Aortic smooth muscle cell (primary cell): ENCODE data around the gene GRK1. TPM values are rescaled to one million over a fixed set of nuclear protein-coding genes. Genes with fewer than 3 reads are reported as not detected.

ENCODE experiments used
- total RNA-seq: library from RNA; depleted of rRNA; stranded (reverse); fragments of >200 nt; gene quantifications from 2 replicates; pipeline ENCODE4 v1.2.3, GENCODE V29; 2014

The GRK1 gene
- total RNA-seq = not detected in 2 replicates

GRCh38 chr13:113666951-113667701, at the start of gene GRK1:
Gene GRK1 (plus strand): TSS chr13:113667219. CDS start chr13:113667387, 168 bp downstream.

GRCh38 chr13:113657851-113658741, 8.9 kb upstream of the GRK1 start, which contains the start of gene ATP4B:
Gene ATP4B (minus strand): TSS chr13:113658198. CDS start chr13:113658144, 54 bp downstream.

GRCh38 chr13:113758651-113759524, 91.9 kb downstream of the GRK1 start, which contains the start of gene TMEM255B:
Gene TMEM255B (plus strand): TSS chr13:113759226. CDS start chr13:113759270, 44 bp downstream.

Other genes starting within 250 kb of the GRK1 start
- 0.37 and 0.53 TPM in 2 replicates for gene ADPRHL1, start 213.7 kb upstream of the GRK1 start, total RNA-seq
- gene DCUN1D2, start 176.5 kb upstream of the GRK1 start, total RNA-seq = 8.2 and 9.5 TPM in 2 replicates
- gene TFDP1, start 82.5 kb upstream of the GRK1 start, total RNA-seq = 44.0 and 44.1 TPM in 2 replicates
- not detected in 2 replicates for gene ATP4B, start 9.0 kb upstream of the GRK1 start, total RNA-seq
- 0.26 and 0.44 TPM in 2 replicates for gene TMEM255B, start 92.0 kb downstream of the GRK1 start, total RNA-seq
- gene GAS6, start 196.9 kb downstream of the GRK1 start, total RNA-seq = 10.8 and 17.0 TPM in 2 replicates